Activated naive CD4-positive, alpha-beta T cell treated with anti-CD3 and anti-CD28 coated beads, Interleukin-2, amount 50 U/mL, for 72 hours (primary cell): ENCODE data around the gene WDR47. TPM values are rescaled to one million over a fixed set of nuclear protein-coding genes. Genes with fewer than 3 reads are reported as not detected.
A peak's percentile ranks its signal among the peaks of the same experiment; 100 is the strongest.
"Not testable (repeated sequence)": the region's sequence is repeated elsewhere in the genome, so short reads cannot be mapped to it uniquely, and the experiment has no call there.

Experiments used
- ATAC-seq, 2 donors: fragments of 150-1000 bp; cut with Tn5 transposase; 2 replicates each; pipeline ENCODE4 v1.10.0; 2021; ENCODE audit warnings: mild to moderate bottlenecking in 2 of 2, moderate library complexity in 2 of 2
- DNase-seq, 2 donors: peaks; one replicate each; pipeline ENCODE4 v3.0.0; 2021 to 2022; ENCODE audit warnings: low spot score in 2 of 2
- H3K27ac Mint-ChIP-seq, 2 donors: one replicate each; pipeline ENCODE4 v1.8.0; 2022; ENCODE audit warnings: mild to moderate bottlenecking in 2 of 2, mixed read lengths in 2 of 2
- H3K36me3 Mint-ChIP-seq, 2 donors: one replicate each; pipeline ENCODE4 v1.8.0; 2022; ENCODE audit warnings: mixed read lengths in 2 of 2
- H3K9me3 Mint-ChIP-seq, 2 donors: one replicate each; pipeline ENCODE4 v1.8.0; 2022; ENCODE audit warnings: mixed read lengths in 2 of 2
- total RNA-seq, 2 donors: library from RNA; stranded (reverse); gene quantifications; one replicate each; pipeline ENCODE4 v1.2.3, GENCODE V29; 2022

WDR47 gene
- total RNA-seq, 2 donors from 2014 or later, result 7.9 to 11.5 TPM

DNA sequence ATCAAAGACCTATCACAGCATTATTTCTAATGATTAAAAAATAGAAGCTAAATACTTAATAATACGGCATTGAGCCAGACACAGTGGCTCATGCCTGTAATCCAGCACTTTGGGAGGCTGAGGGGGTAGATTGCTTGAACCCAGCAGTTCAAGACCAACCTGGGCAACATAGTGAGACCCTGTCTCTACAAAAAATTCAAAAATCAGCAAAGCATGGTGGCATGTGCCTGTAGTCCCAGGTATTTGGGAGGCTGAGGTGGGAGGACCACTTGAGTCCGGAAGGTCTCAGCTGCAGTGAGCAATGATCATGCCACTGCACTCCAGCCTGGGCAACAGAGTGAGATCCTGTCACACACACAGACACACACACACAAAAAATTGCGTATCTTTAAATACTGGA lies 23.2 kb upstream of the WDR47 start:
- ATAC-seq, result no peak
- Mint-ChIP-seq H3K9me3 (no peaks in the 10 kb centered on the region), H3K36me3 (no peaks in the 10 kb centered on the region), H3K27ac (peak overlapping the region in 1 of 2 donors; percentile 0)
- no peak for DNase-seq

DNA sequence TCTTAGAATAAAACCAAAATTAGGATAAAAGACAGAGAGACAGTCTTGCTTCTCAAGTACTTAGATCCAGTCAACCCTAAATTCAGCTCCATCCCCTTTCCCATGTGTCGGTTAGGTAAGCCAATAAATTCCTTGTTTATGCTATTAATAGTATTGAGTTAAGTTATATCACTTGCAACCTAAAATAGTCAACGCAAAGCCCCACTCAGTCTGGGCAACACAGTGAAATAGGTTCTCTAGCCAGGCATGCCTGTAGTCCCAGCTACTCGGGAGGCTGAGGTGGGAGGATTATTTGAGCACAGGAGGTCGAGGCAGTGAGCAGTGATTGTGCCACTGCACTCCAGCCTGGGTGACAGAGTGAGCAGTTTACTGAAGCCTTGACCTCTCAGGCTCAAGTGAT lies 19.3 kb upstream of the WDR47 start:
- no peak for ATAC-seq
- DNase-seq, result no peak
- Mint-ChIP-seq H3K9me3 (no peaks in the 10 kb centered on the region), H3K27ac (no peak overlapping the region), H3K36me3 (no peaks in the 10 kb centered on the region)

DNA sequence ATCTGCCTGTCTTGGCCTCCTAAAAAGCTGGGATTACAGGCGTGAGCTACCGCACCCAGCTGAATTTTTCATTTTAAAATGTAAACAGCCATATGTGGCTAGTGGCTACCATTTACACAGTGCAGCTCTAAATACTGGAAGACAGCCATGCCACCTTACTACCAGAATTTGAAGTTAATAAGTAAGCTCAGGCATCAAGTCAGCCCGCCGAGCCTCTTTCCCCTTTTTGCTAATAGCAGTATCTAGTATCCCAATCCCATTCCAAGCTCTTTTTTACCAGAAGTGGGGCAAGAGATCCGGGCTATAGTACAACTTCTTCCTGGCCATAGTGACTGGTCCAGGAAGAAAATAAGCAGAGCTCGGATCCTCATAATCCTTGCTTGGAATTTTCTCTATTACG lies 18.8 kb upstream of the WDR47 start:
- DNase-seq (no peak), ATAC-seq (no peak)
- H3K36me3 Mint-ChIP-seq, result no peaks in the 10 kb centered on the region
- no peak overlapping the region for H3K27ac Mint-ChIP-seq
- no peaks in the 10 kb centered on the region for H3K9me3 Mint-ChIP-seq

DNA sequence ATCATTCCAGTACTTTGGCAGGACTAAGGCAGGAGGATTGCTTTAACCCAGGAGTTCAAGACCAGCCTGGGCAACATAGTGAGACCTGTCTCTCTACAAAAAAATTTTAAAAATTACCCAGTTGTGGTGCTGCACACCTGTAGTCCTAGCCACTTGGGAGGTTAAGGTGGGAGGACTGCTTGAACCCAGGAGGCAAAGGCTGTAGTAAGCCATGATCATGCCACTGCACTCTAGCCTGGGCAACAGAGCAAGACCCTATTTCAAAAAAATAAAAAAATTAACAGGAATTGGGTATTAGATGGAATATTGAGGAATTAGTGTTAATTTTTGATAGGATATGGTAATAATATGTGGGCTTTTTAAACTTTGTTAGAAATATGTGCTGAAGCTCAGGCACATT lies 17.1 kb upstream of the WDR47 start:
- Mint-ChIP-seq H3K36me3 (no peaks in the 10 kb centered on the region), H3K9me3 (no peaks in the 10 kb centered on the region), H3K27ac (no peak overlapping the region)
- DNase-seq (no peak), ATAC-seq (no peak)

DNA sequence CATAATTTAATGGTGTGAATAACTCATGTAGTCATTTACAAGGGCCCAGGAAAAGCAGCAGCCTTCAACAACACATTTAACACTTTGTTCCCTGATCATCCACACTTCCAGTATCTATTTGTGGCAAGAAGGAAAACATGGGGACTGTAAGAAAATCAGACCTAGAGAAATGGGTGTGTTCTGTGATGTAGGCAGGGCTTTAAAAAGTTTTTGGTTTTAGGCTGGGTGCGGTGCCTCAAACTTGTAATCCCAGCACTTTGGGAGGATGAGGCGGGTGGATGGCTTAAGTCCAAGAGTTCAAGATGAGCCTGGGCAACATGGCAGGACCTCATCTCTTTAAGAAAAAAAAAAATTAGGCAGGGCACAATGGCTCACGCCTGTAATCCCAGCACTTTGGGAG lies 14.2 kb upstream of the WDR47 start:
- ATAC-seq (no peak), DNase-seq (no peak)
- Mint-ChIP-seq H3K36me3 (no peaks in the 10 kb centered on the region), H3K9me3 (no peaks in the 10 kb centered on the region), H3K27ac (no peak overlapping the region)

DNA sequence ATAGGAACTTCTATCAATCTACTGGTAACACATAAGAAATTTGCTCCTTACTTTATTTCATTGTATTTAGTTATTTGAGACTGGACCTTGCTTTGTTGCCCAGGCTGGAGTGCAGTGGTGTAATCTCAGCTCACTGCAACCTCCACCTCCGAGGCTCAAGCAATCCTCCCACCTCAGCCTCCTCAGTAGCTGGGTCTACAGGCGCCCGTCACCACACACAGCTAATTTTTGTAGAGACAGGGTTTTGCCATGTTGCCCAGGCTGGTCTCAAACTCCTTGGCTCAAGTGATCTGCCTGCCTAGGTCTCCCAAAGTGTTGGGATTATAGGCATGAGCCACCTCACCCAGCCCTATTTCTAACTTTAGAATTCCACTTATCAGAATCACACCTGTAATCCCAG lies 10.2 kb upstream of the WDR47 start:
- not testable (repeated sequence) for H3K9me3 Mint-ChIP-seq, ATAC-seq, DNase-seq, H3K36me3 Mint-ChIP-seq, H3K27ac Mint-ChIP-seq

DNA sequence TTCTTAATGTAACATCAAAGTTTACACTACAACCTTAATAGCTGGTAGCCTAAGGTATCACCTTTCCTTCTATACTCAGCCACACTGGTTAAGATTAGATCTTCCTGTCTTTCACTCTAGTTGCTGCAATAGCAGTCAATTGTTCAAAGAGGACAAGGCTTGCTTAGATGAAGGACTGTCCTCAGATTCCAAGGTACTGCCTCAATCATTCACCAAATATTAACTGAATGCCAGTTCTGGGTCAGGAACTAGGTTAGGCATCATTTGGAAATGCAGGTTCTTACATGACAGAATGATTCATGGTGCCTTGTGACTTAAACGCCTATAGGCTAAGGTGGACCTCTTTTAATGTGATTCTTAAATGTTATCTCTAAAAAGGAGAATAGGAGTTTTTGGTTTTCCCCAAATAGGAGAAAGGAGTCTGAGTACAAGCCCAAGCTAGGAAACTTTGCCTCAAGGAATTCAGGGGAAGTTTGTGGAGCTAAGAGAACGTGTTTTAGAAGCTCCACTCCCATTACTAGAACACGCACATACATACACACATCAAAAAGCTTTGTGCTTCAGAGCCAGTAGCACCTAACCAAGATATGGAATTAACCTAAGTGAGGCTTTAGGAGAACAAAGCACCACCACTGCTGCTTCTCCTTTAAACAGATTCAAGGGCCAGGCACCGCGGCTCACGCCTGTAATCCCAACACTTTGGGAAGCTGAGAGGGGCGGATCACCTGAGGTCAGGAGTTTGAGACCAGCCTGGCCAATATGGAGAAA lies 8.5 kb upstream of the WDR47 start:
- no peak overlapping the region for H3K27ac Mint-ChIP-seq
- no peaks in the 10 kb centered on the region for H3K36me3 Mint-ChIP-seq
- DNase-seq, result no peak
- ATAC-seq, result no peak
- no peaks in the 10 kb centered on the region for H3K9me3 Mint-ChIP-seq

DNA sequence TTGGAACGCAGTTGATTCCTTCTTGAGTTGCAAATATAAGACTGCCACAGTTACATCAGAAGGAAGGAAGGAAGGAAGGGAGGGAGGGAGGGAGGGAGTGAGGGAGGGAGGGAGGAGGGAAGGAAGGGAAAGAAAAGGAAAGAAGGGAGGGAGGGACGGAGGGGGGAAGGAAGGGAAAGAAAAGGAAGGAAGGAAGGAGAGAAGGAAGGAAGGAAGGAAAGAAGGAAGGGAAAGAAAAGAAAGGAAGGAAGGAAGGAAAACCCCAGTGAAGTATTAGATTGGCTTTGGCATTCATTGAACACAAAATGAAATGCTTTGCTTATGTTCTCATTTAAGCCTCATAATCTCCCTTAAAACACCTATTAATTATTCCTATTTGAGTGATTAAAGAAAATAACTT lies 6.4 kb upstream of the WDR47 start:
- no peak for ATAC-seq
- Mint-ChIP-seq H3K9me3 (no peaks in the 10 kb centered on the region), H3K36me3 (no peaks in the 10 kb centered on the region), H3K27ac (no peak overlapping the region)
- no peak for DNase-seq

DNA sequence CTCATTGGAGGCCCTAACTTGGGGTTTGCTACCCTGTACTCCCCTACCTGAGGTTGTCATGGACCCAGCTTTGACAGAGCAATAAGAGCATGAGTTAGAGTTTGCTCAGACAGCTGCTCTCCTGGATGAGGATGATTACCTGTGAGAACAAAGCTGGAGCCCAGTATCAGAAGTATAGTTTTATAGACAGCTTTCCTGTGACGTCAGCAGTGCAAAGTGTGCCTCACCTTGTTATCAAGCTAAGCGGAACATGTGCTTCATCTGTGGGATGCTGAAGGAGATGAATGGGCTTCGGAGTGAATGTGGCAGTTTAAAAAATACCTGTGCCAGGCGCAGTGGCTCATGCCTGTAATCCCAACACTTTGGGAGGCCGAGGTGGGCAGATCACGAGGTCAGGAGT lies 5.4 kb upstream of the WDR47 start:
- H3K9me3 Mint-ChIP-seq, result no peaks in the 10 kb centered on the region
- DNase-seq (no peak), ATAC-seq (no peak)

DNA sequence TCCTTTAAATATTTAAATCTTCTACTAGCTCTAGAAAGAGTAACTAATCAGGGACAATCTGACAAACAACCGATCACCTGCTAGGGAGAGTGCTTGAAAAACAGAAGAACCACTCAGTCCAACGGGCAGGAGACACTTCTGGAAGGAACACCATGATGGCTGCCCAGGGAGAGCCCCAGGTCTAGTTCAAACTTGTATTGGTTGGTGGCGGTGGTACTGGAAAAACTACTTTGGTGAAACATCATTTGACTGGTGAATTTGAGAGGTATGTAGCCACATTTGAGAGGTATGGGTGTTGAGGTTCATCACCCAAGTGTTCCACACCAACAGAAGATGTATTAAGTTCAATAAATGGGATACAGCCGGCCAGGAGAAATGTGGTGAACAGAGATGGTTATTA lies 4.8 kb upstream of the WDR47 start:
- ATAC-seq (no peak), DNase-seq (no peak)
- Mint-ChIP-seq H3K27ac (no peak overlapping the region), H3K9me3 (no peaks in the 10 kb centered on the region), H3K36me3 (no peaks in the 10 kb centered on the region)

More for the DNA sequence above, 5.4 kb upstream of the WDR47 start:
- H3K36me3 Mint-ChIP-seq, result no peaks in the 10 kb centered on the region
- H3K27ac Mint-ChIP-seq, result no peak overlapping the region

DNA sequence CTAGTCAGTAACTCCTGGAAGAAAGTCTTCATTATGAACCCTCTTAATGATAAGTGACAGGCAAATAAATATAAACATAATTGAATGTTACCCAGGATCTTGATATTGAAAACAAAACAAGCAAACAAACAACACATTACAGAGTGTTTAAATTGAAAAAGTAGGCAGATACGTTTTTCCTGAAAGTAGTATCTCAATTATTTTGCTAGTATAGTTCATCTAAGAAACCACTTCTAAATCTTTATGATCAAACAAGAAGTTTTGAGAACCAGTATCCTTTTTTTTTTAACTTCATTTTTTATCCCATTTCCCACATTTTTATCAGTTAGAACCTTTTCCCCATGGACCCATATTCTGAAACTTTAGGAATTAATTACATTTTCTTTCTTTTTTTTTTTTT lies 3.7 kb upstream of the WDR47 start:
- DNase-seq (no peak), ATAC-seq (no peak)
- no peak overlapping the region for H3K27ac Mint-ChIP-seq
- no peaks in the 10 kb centered on the region for H3K9me3 Mint-ChIP-seq
- no peaks in the 10 kb centered on the region for H3K36me3 Mint-ChIP-seq

DNA sequence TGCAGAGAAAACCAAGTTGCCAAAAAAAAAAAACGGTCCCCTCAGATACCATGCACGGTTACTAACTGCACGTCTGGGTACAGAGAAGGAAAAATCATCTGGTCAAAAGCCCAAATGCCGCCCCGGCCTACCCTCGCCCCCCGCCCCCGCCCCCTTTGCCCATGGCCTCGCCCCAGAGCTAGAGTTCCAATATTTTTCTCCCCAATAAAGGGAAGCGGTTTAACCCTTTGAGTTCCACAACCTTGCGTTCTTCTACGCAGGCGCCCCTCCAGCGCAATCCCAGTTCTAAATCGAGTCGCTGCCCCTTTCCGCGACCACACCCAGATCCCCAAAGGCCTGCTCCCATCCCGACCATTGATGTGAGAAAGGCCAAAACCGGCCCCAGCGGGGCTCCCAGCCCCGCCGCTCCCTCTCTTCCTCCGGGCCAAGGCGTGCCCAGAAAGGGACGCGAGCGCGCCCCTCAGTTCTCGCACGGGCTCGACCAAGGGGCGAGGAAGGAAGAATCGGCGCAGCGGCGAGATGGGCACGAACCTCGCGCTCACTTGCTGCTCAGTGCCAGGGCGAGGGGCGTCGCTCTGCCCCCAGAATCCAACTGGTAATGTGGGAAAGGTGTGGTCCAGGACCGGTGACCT lies 797 bp downstream of the WDR47 start:
- no peaks in the 10 kb centered on the region for H3K9me3 Mint-ChIP-seq
- ATAC-seq, result peak; percentile 12 to 22
- H3K36me3 Mint-ChIP-seq, result no peaks in the 10 kb centered on the region
- DNase-seq, result no peak
- H3K27ac Mint-ChIP-seq, result peak overlapping the region; percentile 81 to 85

DNA sequence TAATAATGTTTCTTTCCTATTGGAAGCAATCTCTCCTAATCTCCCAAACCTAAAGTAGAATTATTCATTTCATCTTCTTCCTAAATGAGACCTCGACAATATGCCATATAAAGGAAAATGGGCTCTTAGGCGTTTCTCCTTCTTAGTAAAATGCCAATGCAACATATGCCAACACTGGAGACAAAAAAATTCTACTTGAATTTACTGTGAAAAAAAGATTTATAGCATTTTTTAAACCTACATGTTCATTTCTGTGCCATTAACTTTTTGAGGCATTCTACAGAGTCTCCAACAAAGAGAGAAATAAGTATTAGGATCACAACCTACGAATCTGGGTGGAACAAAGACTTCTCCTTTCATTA lies 1.3 kb downstream of the WDR47 start:
- DNase-seq (no peak), ATAC-seq (no peak)
- Mint-ChIP-seq H3K9me3 (no peaks in the 10 kb centered on the region), H3K36me3 (no peaks in the 10 kb centered on the region), H3K27ac (peak overlapping the region; percentile 81 to 85)

DNA sequence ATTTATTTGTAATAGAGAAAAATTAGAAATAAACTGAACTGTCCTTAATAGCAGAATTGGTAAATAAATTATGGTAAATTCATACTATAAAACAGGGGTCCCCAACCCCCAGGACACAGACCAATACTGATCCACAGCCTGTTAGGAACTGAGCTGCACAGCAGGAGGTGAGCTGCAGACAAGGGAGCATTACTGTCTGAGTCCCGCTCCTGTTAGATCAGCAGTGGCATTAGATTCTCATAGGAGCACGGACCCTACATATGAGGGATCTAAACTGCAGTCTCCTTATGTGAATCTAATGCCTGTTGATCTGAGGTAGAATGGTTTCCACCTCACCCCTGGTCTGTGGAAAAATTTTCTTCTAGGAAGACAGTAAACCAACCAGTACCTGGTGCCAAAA lies 7.5 kb downstream of the WDR47 start:
- no peak for DNase-seq
- no peak overlapping the region for H3K27ac Mint-ChIP-seq
- H3K36me3 Mint-ChIP-seq, result no peaks in the 10 kb centered on the region
- ATAC-seq, result no peak
- H3K9me3 Mint-ChIP-seq, result no peaks in the 10 kb centered on the region

DNA sequence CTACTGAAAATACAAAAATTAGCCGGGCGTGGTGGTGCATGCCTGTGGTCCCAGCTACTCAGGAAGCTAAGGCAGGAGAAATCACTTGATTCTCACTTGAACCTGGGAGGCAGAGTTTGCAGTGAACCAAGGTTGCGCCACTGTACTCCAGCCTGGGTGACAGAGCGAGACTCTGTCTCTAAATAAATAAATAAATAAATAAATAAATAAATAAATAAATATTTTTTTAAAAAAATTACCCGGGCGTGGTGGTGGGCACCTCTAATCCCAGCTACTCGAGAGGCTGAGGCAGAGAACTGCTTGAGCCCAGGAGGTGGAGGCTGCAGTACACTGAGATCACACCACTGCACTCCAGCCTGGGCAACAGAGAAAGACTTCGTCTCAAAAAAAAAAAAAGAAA lies 12.4 kb downstream of the WDR47 start:
- not testable (repeated sequence) for H3K9me3 Mint-ChIP-seq

DNA sequence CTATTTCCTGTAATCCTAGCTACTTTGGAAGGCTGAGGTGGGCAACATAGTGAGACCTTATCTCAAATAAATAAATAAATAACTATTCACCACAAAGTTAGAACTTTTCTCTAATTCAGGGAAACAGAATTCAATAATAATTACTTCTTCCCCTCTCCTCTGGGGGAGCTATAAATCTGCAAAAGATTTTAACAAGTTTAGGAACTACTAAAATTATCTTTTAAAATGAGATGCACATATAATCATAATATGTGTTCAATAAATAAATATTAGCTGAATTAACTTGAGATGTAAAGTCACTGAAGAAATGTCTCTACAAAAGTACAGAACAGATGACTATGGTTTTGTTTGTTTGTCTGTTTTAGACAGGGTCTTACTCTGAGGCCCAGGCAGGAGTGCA lies 14.1 kb downstream of the WDR47 start:
- ATAC-seq, result no peak
- DNase-seq, result no peak
- Mint-ChIP-seq H3K36me3 (no peaks in the 10 kb centered on the region), H3K9me3 (no peaks in the 10 kb centered on the region), H3K27ac (no peak overlapping the region)

More for the DNA sequence above, 12.4 kb downstream of the WDR47 start:
- not testable (repeated sequence) for ATAC-seq, DNase-seq, H3K27ac Mint-ChIP-seq, H3K36me3 Mint-ChIP-seq

DNA sequence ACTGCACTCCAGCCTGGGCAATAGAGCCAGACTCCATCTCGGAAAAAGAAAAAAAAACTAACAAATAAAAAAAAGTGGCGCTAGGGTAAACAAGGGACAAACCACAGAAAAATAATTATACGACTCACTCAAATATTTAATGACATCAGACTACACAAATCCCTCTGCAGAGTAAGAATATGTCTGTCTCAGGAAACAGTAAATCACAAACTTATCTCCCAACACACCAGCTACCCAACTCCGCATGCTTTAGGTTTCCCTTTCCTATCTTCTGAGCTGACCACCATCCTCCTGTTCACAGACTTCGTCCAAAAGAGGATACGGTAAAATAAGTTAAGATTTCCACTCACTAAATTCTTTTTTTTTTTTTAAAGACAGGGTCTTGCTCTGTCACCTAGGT lies 16.2 kb downstream of the WDR47 start:
- ATAC-seq (no peak), DNase-seq (no peak)
- H3K36me3 Mint-ChIP-seq, result no peaks in the 10 kb centered on the region
- no peaks in the 10 kb centered on the region for H3K9me3 Mint-ChIP-seq
- H3K27ac Mint-ChIP-seq, result no peak overlapping the region

DNA sequence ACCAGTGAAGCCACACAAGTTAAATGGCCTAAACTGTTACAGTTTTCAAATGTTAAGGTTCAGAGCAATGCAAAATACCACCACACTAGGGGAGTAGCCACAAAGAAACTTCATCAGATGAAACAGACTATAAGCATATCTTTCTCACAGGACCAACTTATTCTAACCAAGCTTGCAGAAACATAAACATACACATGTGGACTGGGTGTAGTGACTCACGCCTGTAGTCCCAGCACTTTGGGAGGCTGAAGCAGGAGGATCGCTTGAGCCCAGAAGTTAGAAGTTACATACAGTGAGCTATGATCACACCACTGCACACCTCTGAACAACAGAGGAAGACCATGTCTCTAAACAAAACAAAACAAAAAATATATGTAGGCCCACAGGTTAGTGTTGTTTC lies 17.3 kb downstream of the WDR47 start:
- Mint-ChIP-seq H3K36me3 (peaks cover 0 to under 1% of the 10 kb centered on the region in 2 donors), H3K9me3 (no peaks in the 10 kb centered on the region), H3K27ac (no peak overlapping the region)
- DNase-seq, result no peak
- ATAC-seq, result no peak
